ENCODE measurements around the gene RNF213.

- no peak for TF ChIP-seq CTCF (IDR thresholded peaks at IDR 0.05)
- TF ChIP-seq POLR2A (IDR thresholded peaks at IDR 0.05), result no peak
- TF ChIP-seq EP300 (IDR thresholded peaks at IDR 0.05), result no peak
- TF ChIP-seq POLR2AphosphoS5 (IDR thresholded peaks at IDR 0.05), result no peak
These were observed 120.8 kb downstream of the RNF213 start for GRCh38 chr17:80381416-80381923.
